Chondrocyte (in vitro differentiated cells): ENCODE measurements around the gene SNX25. TPM values are rescaled to one million over a fixed set of nuclear protein-coding genes. Genes with fewer than 3 reads are reported as not detected.

Source experiments
- DNase-seq: peaks from one replicate; pipeline ENCODE4 v3.0.0; 2021; ENCODE audit warnings: mixed read lengths, low spot score
- H3K27ac Mint-ChIP-seq: one replicate; pipeline ENCODE4 v1.8.0; 2021; ENCODE audit warnings: mild to moderate bottlenecking, moderate library complexity, mixed read lengths; ENCODE audit not compliant: unreplicated experiment
- H3K27me3 Mint-ChIP-seq: 2 replicates; pipeline ENCODE4 v1.8.0; 2021; ENCODE audit warnings: low read depth, mixed read lengths
- H3K36me3 Mint-ChIP-seq: 2 replicates; pipeline ENCODE4 v1.8.0; 2021; ENCODE audit warnings: low read depth, mixed read lengths
- H3K4me1 Mint-ChIP-seq: 2 replicates; pipeline ENCODE4 v1.8.0; 2021; ENCODE audit warnings: low read depth, mild to moderate bottlenecking, mixed read lengths
- H3K4me3 Mint-ChIP-seq: one replicate; pipeline ENCODE4 v1.8.0; 2021; ENCODE audit warnings: mild to moderate bottlenecking, moderate library complexity, mixed read lengths; ENCODE audit not compliant: unreplicated experiment
- H3K9me3 Mint-ChIP-seq: 2 replicates; pipeline ENCODE4 v1.8.0; 2021; ENCODE audit warnings: low read depth, mixed read lengths
- CTCF ChIP-seq: fragments of 200-600 bp; sonication (generic); IDR thresholded peaks from 2 replicates; pipeline ENCODE4 v1.5.0; 2021; ENCODE audit warnings: antibody characterized with exemption, mild to moderate bottlenecking, moderate library complexity
- total RNA-seq: library from RNA; stranded (reverse); gene quantifications from 3 replicates; pipeline ENCODE4 v1.2.1, GENCODE V29; 2021

The SNX25 gene
- total RNA-seq, 1 donor from 2014 or later, result 53.6 TPM

GRCh38 chr4:185387957-185388356 lies 178.6 kb downstream of the SNX25 start:
- TF ChIP-seq CTCF, result no peak
- no peak for DNase-seq
- Mint-ChIP-seq H3K27me3 (no peaks in the 10 kb centered on the region), H3K9me3 (peaks cover 3% of the 10 kb centered on the region), H3K27ac (no peak overlapping the region), H3K4me3 (no peak overlapping the region), H3K4me1 (peaks cover 30% of the 10 kb centered on the region), H3K36me3 (peaks cover 2% of the 10 kb centered on the region)

GRCh38 chr4:185390941-185391340 lies 181.5 kb downstream of the SNX25 start:
- peaks cover 2% of the 10 kb centered on the region for H3K36me3 Mint-ChIP-seq
- H3K27ac Mint-ChIP-seq, result no peak overlapping the region
- DNase-seq, result no peak
- TF ChIP-seq CTCF, result no peak
- H3K9me3 Mint-ChIP-seq, result peaks cover 3% of the 10 kb centered on the region
- H3K4me3 Mint-ChIP-seq, result no peak overlapping the region
- H3K4me1 Mint-ChIP-seq, result peaks cover 21% of the 10 kb centered on the region
- no peaks in the 10 kb centered on the region for H3K27me3 Mint-ChIP-seq

GRCh38 chr4:185392156-185392555 lies 182.8 kb downstream of the SNX25 start:
- H3K36me3 Mint-ChIP-seq, result peaks cover 2% of the 10 kb centered on the region

GRCh38 chr4:185394568-185395237 lies 185.3 kb downstream of the SNX25 start:
- Mint-ChIP-seq H3K4me1 (peaks cover 48% of the 10 kb centered on the region), H3K9me3 (peaks cover 3% of the 10 kb centered on the region), H3K27ac (peak overlapping the region; percentile 93), H3K4me3 (peak overlapping the region; percentile 13), H3K36me3 (peaks cover 8% of the 10 kb centered on the region), H3K27me3 (no peaks in the 10 kb centered on the region)
- TF ChIP-seq CTCF, result no peak
- no peak for DNase-seq

More at GRCh38 chr4:185392156-185392555, 182.8 kb downstream of the SNX25 start:
- no peak for DNase-seq
- Mint-ChIP-seq H3K27ac (no peak overlapping the region), H3K4me3 (no peak overlapping the region), H3K9me3 (peaks cover 3% of the 10 kb centered on the region), H3K4me1 (peaks cover 23% of the 10 kb centered on the region), H3K27me3 (no peaks in the 10 kb centered on the region)
- TF ChIP-seq CTCF, result no peak

- Mint-ChIP-seq H3K36me3 (peaks cover 12% of the 10 kb centered on the region), H3K27ac (peak within 1 kb of the TSS; percentile 94), H3K4me3 (peak within 1 kb of the TSS; percentile 92), H3K9me3 (peaks cover 3% of the 10 kb centered on the region), H3K27me3 (no peaks in the 10 kb centered on the region), H3K4me1 (peaks cover 54% of the 10 kb centered on the region)
- no peak for DNase-seq
- TF ChIP-seq CTCF, result no peak
Measured at GRCh38 chr4:185395238-185395955, 186.0 kb downstream of the SNX25 start, which contains the start of gene LRP2BP. Gene LRP2BP (minus strand): TSS chr4:185395924. CDS start chr4:185378186, 17,738 bp downstream.
